HCT116 (cell line): ENCODE results near the gene GCK. TPM values are rescaled to one million over a fixed set of nuclear protein-coding genes. Genes with fewer than 3 reads are reported as not detected.

Experiments
- ATAC-seq: fragments of 200-7000 bp; cut with Tn5 transposase; 2 replicates; pipeline ENCODE4 v1.9.1; 2020; ENCODE audit warnings: mild to moderate bottlenecking, moderate library complexity
- BruUV-seq: library from RNA; stranded (reverse); fragments of 400-500 nt; replicated peaks from 2 replicates; lab custom pipeline; 2021; lab: Mats Ljungman, UMichigan
- CTCF ChIA-PET: fragments of 300-600 bp; sonication (Branson Sonifier 250); formaldehyde crosslinking; loops from one replicate; lab custom pipeline; 2021; ENCODE audit warnings: antibody characterized with exemption; lab: Charles Lee
- POLR2A ChIA-PET: fragments of 300-600, 350-600 bp; sonication (Branson Sonifier 250); formaldehyde crosslinking; loops from one replicate; lab custom pipeline; 2021; ENCODE audit warnings: antibody characterized with exemption; lab: Charles Lee
- RAD21 ChIA-PET, 2 experiments: fragments of 300-600 bp; sonication (Branson Sonifier 250); formaldehyde crosslinking; loops; one replicate each; lab custom pipeline; 2023; ENCODE audit warnings: low total read pairs in 2 of 2; ENCODE audit not compliant: uncharacterized antibody in 2 of 2, unreplicated experiment in 2 of 2, low non-redundant PET in 1 of 2; lab: Charles Lee
- DNase-seq: peaks from one replicate; pipeline ENCODE4 v3.0.0-alpha.2; 2010; ENCODE audit warnings: low read depth, low spot score
- H2AFZ ChIP-seq: fragments of 200-600 bp; shearing (Covaris generic), sonication (generic); 2 replicates; pipeline ENCODE4 v1.6.1; 2017; ENCODE audit warnings: low read depth, mixed run types, mixed read lengths, antibody characterized with exemption, low read length; ENCODE audit not compliant: poor library complexity, severe bottlenecking
- H3K27ac ChIP-seq: 2 replicates; pipeline ENCODE4 v1.5.1; 2012; ENCODE audit warnings: low read depth, low read length
- H3K27me3 ChIP-seq: fragments of 200-600 bp; sonication (generic); 2 replicates; pipeline ENCODE4 v1.6.1; 2016; ENCODE audit warnings: mixed run types, low read length, mixed read lengths; ENCODE audit not compliant: insufficient read depth
- H3K36me3 ChIP-seq, 2 experiments: fragments of 200-500 bp in 1 of 2; fragments of 200-600 bp in 1 of 2; sonication (Bioruptor generic) in 1 of 2; sonication (generic) in 1 of 2; 2 replicates each; pipeline versions ENCODE4 v1.5.1 to v1.6.1; 2014 to 2016; ENCODE audit warnings: low read length in 2 of 2, inconsistent platforms in 1 of 2, mixed read lengths in 1 of 2, mixed run types in 1 of 2; ENCODE audit not compliant: insufficient read depth in 2 of 2, control insufficient read depth in 1 of 2
- H3K4me1 ChIP-seq, 2 experiments: fragments of 200-600 bp in 1 of 2; sonication (generic) in 1 of 2; 2 replicates each; pipeline versions ENCODE4 v1.5.1 to v1.6.1; 2012 to 2017; ENCODE audit warnings: low read length in 2 of 2, inconsistent platforms in 1 of 2, mild to moderate bottlenecking in 1 of 2, mixed read lengths in 1 of 2, mixed run types in 1 of 2, moderate library complexity in 1 of 2; ENCODE audit not compliant: insufficient read depth in 2 of 2, control insufficient read depth in 1 of 2
- H3K4me2 ChIP-seq: fragments of 200-600 bp; sonication (generic); 2 replicates; pipeline ENCODE4 v1.6.1; 2017; ENCODE audit warnings: mixed run types, low read length, mixed read lengths
- H3K4me3 ChIP-seq, 2 experiments: fragments of 200-600 bp in 1 of 2; sonication (generic) in 1 of 2; replicated peaks in 1 of 2; 2 replicates each; pipeline ENCODE4 v1.5.1; 2011 to 2016; ENCODE audit warnings: low read length in 2 of 2, control low read depth in 1 of 2, low read depth in 1 of 2, mild to moderate bottlenecking in 1 of 2, mixed read lengths in 1 of 2, mixed run types in 1 of 2
- H3K79me2 ChIP-seq: fragments of 200-600 bp; sonication (generic); 2 replicates; pipeline ENCODE4 v1.6.1; 2017; ENCODE audit warnings: mild to moderate bottlenecking, mixed run types, low read length, moderate library complexity, mixed read lengths; ENCODE audit not compliant: insufficient read depth
- H3K9ac ChIP-seq: fragments of 200-600 bp; sonication (generic); 2 replicates; pipeline ENCODE4 v1.6.1; 2016; ENCODE audit warnings: low read length, mixed read lengths
- H3K9me2 ChIP-seq: fragments of 200-600 bp; sonication (generic), shearing (Covaris generic); 2 replicates; pipeline ENCODE4 v1.6.1; 2017; ENCODE audit warnings: mixed run types, mild to moderate bottlenecking, moderate library complexity; ENCODE audit not compliant: insufficient read depth
- H3K9me3 ChIP-seq, 2 experiments: fragments of 200-500 bp in 1 of 2; fragments of 200-600 bp in 1 of 2; sonication (Bioruptor generic) in 1 of 2; sonication (generic) in 1 of 2; 2 replicates each; pipeline ENCODE4 v1.6.1; 2014 to 2017; ENCODE audit warnings: low read length in 2 of 2, mixed read lengths in 2 of 2, inconsistent platforms in 1 of 2, low read depth in 1 of 2, mild to moderate bottlenecking in 1 of 2, mixed run types in 1 of 2, moderate library complexity in 1 of 2; ENCODE audit not compliant: control insufficient read depth in 1 of 2, insufficient read depth in 1 of 2
- H4K20me1 ChIP-seq: fragments of 200-600 bp; sonication (generic), shearing (Covaris generic); 2 replicates; pipeline ENCODE4 v1.6.1; 2017; ENCODE audit warnings: mixed run types, mild to moderate bottlenecking, moderate library complexity; ENCODE audit not compliant: insufficient read depth
- EGR1 ChIP-seq: IDR thresholded peaks from 2 replicates; pipeline ENCODE4 v1.6.1; 2012; ENCODE audit warnings: low read depth
- EZH2 ChIP-seq: fragments of 200-600 bp; sonication (generic); IDR thresholded peaks from 2 replicates; pipeline ENCODE4 v1.6.1; 2017; ENCODE audit warnings: antibody characterized with exemption, mixed run types
- POLR2A ChIP-seq: IDR thresholded peaks from 2 replicates; pipeline ENCODE4 v1.7.0; 2011; ENCODE audit warnings: borderline replicate concordance; ENCODE audit not compliant: insufficient read depth, insufficient read length; ENCODE audit errors: extremely low read depth
- RAD21 ChIP-seq: IDR thresholded peaks from 2 replicates; pipeline ENCODE4 v1.6.1; 2012; ENCODE audit warnings: low read depth, mild to moderate bottlenecking
- REST ChIP-seq: IDR thresholded peaks from 2 replicates; pipeline ENCODE4 v1.6.1; 2012; ENCODE audit warnings: low read depth
- SRF ChIP-seq: IDR thresholded peaks from 2 replicates; pipeline ENCODE4 v1.6.1; 2012; ENCODE audit warnings: low read depth
- YY1 ChIP-seq: IDR thresholded peaks from 2 replicates; pipeline ENCODE4 v1.6.1; 2011; ENCODE audit warnings: low read length, low read depth, moderate library complexity, mild to moderate bottlenecking; ENCODE audit not compliant: insufficient replicate concordance; ENCODE audit errors: extremely low read depth
- ZFX ChIP-seq: fragments of 450-650 bp; IDR thresholded peaks from 2 replicates; pipeline ENCODE4 v1.6.1; 2017
- intact Hi-C: fragments of 100-400 bp; cut with micrococcal nuclease; formaldehyde crosslinking; loops from 2 replicates; pipeline ENCODE4 v1.10.0; 2022
- total RNA-seq: library from RNA; stranded (reverse); gene quantifications from one replicate; pipeline ENCODE4 v1.2.1, GENCODE V29; 2021; ENCODE audit not compliant: unreplicated experiment

The GCK gene
- total RNA-seq, 1 experiment from 2014 or later, result 0.34 TPM

GRCh38 chr7:44158096-44158872, 31.0 kb downstream of the GCK start (continued):
- TF ChIP-seq REST, result no peak
- TF ChIP-seq ZFX, result no peak
- TF ChIP-seq YY1, result no peak
- no peak for TF ChIP-seq EZH2
- TF ChIP-seq EGR1, result no peak
- TF ChIP-seq RAD21, result no peak
- no peak for TF ChIP-seq POLR2A

- ChIA-PET POLR2A (no interaction called here), RAD21 (no interaction called here), CTCF (no interaction called here)
- no peaks in the 10 kb centered on the region for H3K9me3 ChIP-seq
- H3K4me2 ChIP-seq, result no peak overlapping the region
- no TSS peak for BruUV-seq
- H3K9ac ChIP-seq, result no peak overlapping the region
- H3K27ac ChIP-seq, result no peak overlapping the region
- DNase-seq, result no peak
- H3K4me1 ChIP-seq, result no peaks in the 10 kb centered on the region
- no peak overlapping the region for H3K4me3 ChIP-seq
- no peaks in the 10 kb centered on the region for H3K27me3 ChIP-seq
- no peaks in the 10 kb centered on the region for H3K79me2 ChIP-seq
- ATAC-seq, result peak; percentile 58; the same call in 1 of the 2 replicates
- no peaks in the 10 kb centered on the region for H3K9me2 ChIP-seq
- no peak overlapping the region for H2AFZ ChIP-seq
- intact Hi-C loops, result no loop called here
- TF ChIP-seq RAD21 (peak; percentile 28; the same call in 1 of the 2 replicates), SRF (no peak)
- H3K36me3 ChIP-seq, result no peaks in the 10 kb centered on the region
- H4K20me1 ChIP-seq, result no peaks in the 10 kb centered on the region
Measured at GRCh38 chr7:44157116-44158080, 31.8 kb downstream of the GCK start.
